PFSK-1 (cell line): ENCODE measurements around the gene NUDCD3.

Experiments
- FOXP2 ChIP-seq: optimal IDR thresholded peaks from 2 replicates; pipeline ENCODE3; 2011; ENCODE audit warnings: borderline replicate concordance, control low read depth, inconsistent platforms; ENCODE audit not compliant: insufficient read depth; ENCODE audit errors: extremely low read length, extremely low read depth
- POLR2AphosphoS5 ChIP-seq: IDR thresholded peaks from 2 replicates; pipeline ENCODE4 v1.6.1; 2012; ENCODE audit warnings: low read depth, mild to moderate bottlenecking, control low read depth, low read length, moderate library complexity
- REST ChIP-seq, 2 experiments: IDR thresholded peaks; 2 replicates each; pipeline versions ENCODE4 v1.6.1 to v1.8.0; 2011 to 2012; ENCODE audit warnings: low read depth in 2 of 2, low read length in 2 of 2, control low read depth in 1 of 2, inconsistent platforms in 1 of 2, mild to moderate bottlenecking in 1 of 2, moderate library complexity in 1 of 2; ENCODE audit not compliant: insufficient read depth in 1 of 2
- SIN3A ChIP-seq: IDR thresholded peaks from 2 replicates; pipeline ENCODE4 v1.6.1; 2012; ENCODE audit warnings: mild to moderate bottlenecking, low read length, moderate library complexity, borderline replicate concordance; ENCODE audit not compliant: insufficient read depth
- TAF1 ChIP-seq: IDR thresholded peaks from 2 replicates; pipeline ENCODE4 v1.6.1; 2012; ENCODE audit warnings: low read length, control low read depth, borderline replicate concordance; ENCODE audit not compliant: insufficient read depth

- TF ChIP-seq TAF1: no peak
- no peak for TF ChIP-seq SIN3A
- no peak for TF ChIP-seq POLR2AphosphoS5
- TF ChIP-seq REST (IDR thresholded peaks at IDR 0.05; ENCODE audit: insufficient read depth in 1 of 2, low read depth in 2 of 2, low read length in 2 of 2): peak; percentile 69 to 80
- no peak for TF ChIP-seq FOXP2
These were observed 91.4 kb downstream of the NUDCD3 start for GRCh38 chr7:44398953-44399574.
